CD14-positive monocyte (primary cell): ENCODE results near the gene EGR2. TPM values are rescaled to one million over a fixed set of nuclear protein-coding genes. Genes with fewer than 3 reads are reported as not detected.

Experiments used
- DNase-seq, 3 donors: peaks; one replicate each; pipeline ENCODE4 v3.0.0-alpha.2; 2011 to 2022
- H2AFZ ChIP-seq: 2 replicates; pipeline ENCODE4 v1.6.0; 2012; ENCODE audit warnings: mild to moderate bottlenecking, low read depth, low read length, inconsistent platforms; ENCODE audit not compliant: insufficient read depth, poor library complexity, severe bottlenecking
- H3K27ac ChIP-seq, 2 donors: 1 replicate in 1 of 2; 2 replicates in 1 of 2; pipeline ENCODE4 v1.5.1; 2012 to 2013; ENCODE audit warnings: low read length in 2 of 2, control low read depth in 1 of 2, inconsistent platforms in 1 of 2, low read depth in 1 of 2, mild to moderate bottlenecking in 1 of 2
- H3K27me3 ChIP-seq, 2 donors: one replicate each; pipeline versions ENCODE4 v1.6.0 to v1.6.1; 2011 to 2013; ENCODE audit warnings: low read length in 2 of 2; ENCODE audit not compliant: control insufficient read depth in 2 of 2, insufficient read depth in 2 of 2
- H3K36me3 ChIP-seq, 2 donors: replicated peaks in 1 of 2; 1 replicate in 1 of 2; 2 replicates in 1 of 2; pipeline versions ENCODE4 v1.5.1 to v1.6.1; 2012 to 2013; ENCODE audit warnings: low read length in 2 of 2, control low read depth in 1 of 2, inconsistent platforms in 1 of 2, mild to moderate bottlenecking in 1 of 2; ENCODE audit not compliant: insufficient read depth in 2 of 2, control insufficient read depth in 1 of 2
- H3K4me1 ChIP-seq, 2 donors: 1 replicate in 1 of 2; 2 replicates in 1 of 2; pipeline versions ENCODE4 v1.5.1 to v1.6.1; 2012 to 2013; ENCODE audit warnings: low read length in 2 of 2, control low read depth in 1 of 2, inconsistent platforms in 1 of 2, mild to moderate bottlenecking in 1 of 2, moderate library complexity in 1 of 2; ENCODE audit not compliant: insufficient read depth in 2 of 2, control insufficient read depth in 1 of 2
- H3K4me2 ChIP-seq: replicated peaks from 2 replicates; pipeline ENCODE3; 2012; ENCODE audit warnings: low read length, moderate library complexity, mild to moderate bottlenecking; ENCODE audit not compliant: poor library complexity, severe bottlenecking; ENCODE audit errors: extremely low read depth
- H3K4me3 ChIP-seq, 3 experiments: fragments of 200-600 bp in 1 of 3; sonication (generic) in 1 of 3; replicated peaks in 1 of 3; 1 replicate in 2 of 3; 2 replicates in 1 of 3; pipeline ENCODE4 v1.5.1; 2011 to 2013; ENCODE audit warnings: low read length in 3 of 3, mild to moderate bottlenecking in 3 of 3, control low read depth in 2 of 3, low read depth in 2 of 3, inconsistent platforms in 1 of 3, moderate library complexity in 1 of 3
- H3K79me2 ChIP-seq: 2 replicates; pipeline ENCODE4 v1.6.0; 2012; ENCODE audit warnings: mild to moderate bottlenecking, control low read depth, inconsistent platforms, low read length, moderate library complexity; ENCODE audit not compliant: insufficient read depth
- H3K9ac ChIP-seq: 2 replicates; pipeline ENCODE4 v1.6.0; 2017; ENCODE audit warnings: low read length, mild to moderate bottlenecking; ENCODE audit not compliant: insufficient read depth, poor library complexity, severe bottlenecking
- H3K9me3 ChIP-seq, 2 donors: replicated peaks in 1 of 2; 1 replicate in 1 of 2; 2 replicates in 1 of 2; pipeline versions ENCODE4 v1.5.1 to v1.6.1; 2012 to 2013; ENCODE audit warnings: low read length in 2 of 2, control low read depth in 1 of 2; ENCODE audit not compliant: control insufficient read depth in 1 of 2, insufficient read depth in 1 of 2
- H4K20me1 ChIP-seq: 2 replicates; pipeline ENCODE4 v1.6.0; 2012; ENCODE audit warnings: mild to moderate bottlenecking, low read length, control low read depth, moderate library complexity; ENCODE audit not compliant: insufficient read depth
- H3K27ac Mint-ChIP-seq, 7 donors: one replicate each; pipeline ENCODE4 v1.8.0; 2020; ENCODE audit warnings: mild to moderate bottlenecking in 7 of 7, mixed read lengths in 7 of 7, moderate library complexity in 6 of 7, inconsistent platforms in 2 of 7
- H3K27me3 Mint-ChIP-seq, 3 donors: one replicate each; pipeline ENCODE4 v1.8.0; 2021 to 2022; ENCODE audit warnings: low read depth in 3 of 3, mild to moderate bottlenecking in 3 of 3, mixed read lengths in 3 of 3, moderate library complexity in 3 of 3, inconsistent platforms in 1 of 3
- H3K36me3 Mint-ChIP-seq, 2 donors: one replicate each; pipeline ENCODE4 v1.8.0; 2020; ENCODE audit warnings: mixed read lengths in 2 of 2, inconsistent platforms in 1 of 2, mild to moderate bottlenecking in 1 of 2
- H3K4me1 Mint-ChIP-seq: one replicate; pipeline ENCODE4 v1.8.0; 2020; ENCODE audit warnings: mild to moderate bottlenecking, mixed read lengths
- H3K4me3 Mint-ChIP-seq, 2 donors: one replicate each; pipeline ENCODE4 v1.8.0; 2020; ENCODE audit warnings: mild to moderate bottlenecking in 2 of 2, mixed read lengths in 2 of 2, moderate library complexity in 1 of 2
- H3K9me3 Mint-ChIP-seq, 7 donors: one replicate each; pipeline ENCODE4 v1.8.0; 2020 to 2022; ENCODE audit warnings: mixed read lengths in 7 of 7, mild to moderate bottlenecking in 6 of 7, moderate library complexity in 6 of 7, inconsistent platforms in 2 of 7
- WGBS: methylation state at CpG from one replicate; pipeline ENCODE4 v1.1.5; 2013; ENCODE audit warnings: missing lambda C conversion rate; ENCODE audit not compliant: insufficient coverage; 5-methylcytosine and 5-hydroxymethylcytosine counted together
- intact Hi-C, 2 donors: fragments of 100-400 bp; cut with micrococcal nuclease; formaldehyde crosslinking; loops; one replicate each; pipeline versions ENCODE4 v1.15.0 to v1.15.1; 2023
- polyA plus RNA-seq, 3 donors: library from polyadenylated mRNA; depleted of rRNA in 1 of 3; unstranded in 2 of 3; stranded (reverse) in 1 of 3; fragments of 300-500 nt in 2 of 3; fragments of >200 nt in 1 of 3; fragmentation: Illumina TruSeq in 2 of 3; gene quantifications; 1 replicate in 2 of 3; 2 replicates in 1 of 3; pipeline ENCODE4 v1.2.3, GENCODE V29; 2012 to 2021
- TF ChIP-seq, protein P1 (sequence below): fragments of 200-600 bp; IDR thresholded peaks from one replicate; pipeline ENCODE4 v1.8.0; 2022; ENCODE audit warnings: antibody characterized with exemption, mild to moderate bottlenecking

EGR2 gene
- polyA plus RNA-seq, 3 donors, result 9.9 to 54.9 (median 10.3) TPM

DNA sequence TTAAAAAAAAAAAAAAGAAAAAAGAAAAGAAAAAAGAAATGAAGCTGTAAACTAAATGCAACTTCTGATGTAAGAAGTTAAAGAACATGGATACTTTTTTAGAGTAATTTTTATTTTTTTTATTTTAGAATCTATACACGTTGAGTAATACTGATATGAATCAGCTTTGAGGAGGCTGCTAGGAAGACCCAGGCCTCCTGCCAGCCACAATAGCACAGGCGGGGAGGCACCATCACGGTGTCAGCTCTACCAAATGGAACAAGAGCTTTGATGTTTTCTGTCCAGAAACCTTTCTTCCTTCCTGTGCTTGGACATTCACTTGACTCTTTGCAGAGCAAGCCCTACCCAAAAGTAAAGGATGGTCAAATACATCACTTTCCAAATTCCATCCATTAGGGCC lies 45.3 kb upstream of the EGR2 start:
- Histone ChIP-seq H3K4me3 (no peak overlapping the region), H3K79me2 (no peaks in the 10 kb centered on the region), H3K27ac (no peak overlapping the region), H3K9ac (no peak overlapping the region), H4K20me1 (no peaks in the 10 kb centered on the region), H2AFZ (no peak overlapping the region), H3K9me3 (no peaks in the 10 kb centered on the region), H3K4me2 (no peak overlapping the region), H3K27me3 (no peaks in the 10 kb centered on the region), H3K4me1 (peaks cover 10 to 14% of the 10 kb centered on the region in 2 donors), H3K36me3 (no peaks in the 10 kb centered on the region)
- intact Hi-C loops, result no loop called here
- Mint-ChIP-seq H3K4me3 (no peak overlapping the region), H3K27me3 (peaks cover 0 to 2% (median 1%) of the 10 kb centered on the region in 3 donors), H3K27ac (no peak overlapping the region), H3K4me1 (peaks cover 17% of the 10 kb centered on the region), H3K36me3 (peaks cover 0 to 3% of the 10 kb centered on the region in 2 donors), H3K9me3 (peaks cover 0 to 2% (median 0%) of the 10 kb centered on the region in 7 donors)
- 83% methylated on average over 2 of the region's 3 CpGs for WGBS
- TF ChIP-seq, protein P1, sequence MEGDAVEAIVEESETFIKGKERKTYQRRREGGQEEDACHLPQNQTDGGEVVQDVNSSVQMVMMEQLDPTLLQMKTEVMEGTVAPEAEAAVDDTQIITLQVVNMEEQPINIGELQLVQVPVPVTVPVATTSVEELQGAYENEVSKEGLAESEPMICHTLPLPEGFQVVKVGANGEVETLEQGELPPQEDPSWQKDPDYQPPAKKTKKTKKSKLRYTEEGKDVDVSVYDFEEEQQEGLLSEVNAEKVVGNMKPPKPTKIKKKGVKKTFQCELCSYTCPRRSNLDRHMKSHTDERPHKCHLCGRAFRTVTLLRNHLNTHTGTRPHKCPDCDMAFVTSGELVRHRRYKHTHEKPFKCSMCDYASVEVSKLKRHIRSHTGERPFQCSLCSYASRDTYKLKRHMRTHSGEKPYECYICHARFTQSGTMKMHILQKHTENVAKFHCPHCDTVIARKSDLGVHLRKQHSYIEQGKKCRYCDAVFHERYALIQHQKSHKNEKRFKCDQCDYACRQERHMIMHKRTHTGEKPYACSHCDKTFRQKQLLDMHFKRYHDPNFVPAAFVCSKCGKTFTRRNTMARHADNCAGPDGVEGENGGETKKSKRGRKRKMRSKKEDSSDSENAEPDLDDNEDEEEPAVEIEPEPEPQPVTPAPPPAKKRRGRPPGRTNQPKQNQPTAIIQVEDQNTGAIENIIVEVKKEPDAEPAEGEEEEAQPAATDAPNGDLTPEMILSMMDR, result no peak
- no peak for DNase-seq

DNA sequence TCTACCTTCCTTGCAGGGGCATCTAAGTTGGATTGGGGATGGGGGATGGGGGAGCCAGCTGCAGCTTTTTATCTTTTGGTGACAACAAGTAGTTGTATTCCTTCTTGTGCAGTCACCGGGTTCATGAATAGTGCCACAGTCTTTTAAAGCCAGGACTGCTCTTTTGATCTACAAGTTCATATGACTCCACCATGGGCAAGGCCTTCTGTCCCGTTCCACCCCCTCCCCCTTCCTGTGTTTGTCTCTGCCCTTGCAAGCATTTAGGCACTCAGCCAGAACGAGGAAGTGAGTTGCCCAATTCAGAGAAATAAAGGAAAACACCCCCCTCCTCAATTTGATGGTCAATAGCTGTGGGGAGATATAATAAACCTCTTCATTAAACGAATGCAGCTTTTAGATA lies 44.8 kb upstream of the EGR2 start:
- Histone ChIP-seq H2AFZ (no peak overlapping the region), H3K27ac (no peak overlapping the region), H3K4me1 (peaks cover 10 to 14% of the 10 kb centered on the region in 2 donors), H3K9ac (no peak overlapping the region), H3K79me2 (no peaks in the 10 kb centered on the region), H3K9me3 (no peaks in the 10 kb centered on the region), H3K36me3 (no peaks in the 10 kb centered on the region), H3K27me3 (no peaks in the 10 kb centered on the region), H4K20me1 (no peaks in the 10 kb centered on the region), H3K4me3 (no peak overlapping the region), H3K4me2 (no peak overlapping the region)
- TF ChIP-seq, protein P1, result no peak
- Mint-ChIP-seq H3K27me3 (peaks cover 0 to 2% (median 1%) of the 10 kb centered on the region in 3 donors), H3K4me3 (no peak overlapping the region), H3K4me1 (peaks cover 17% of the 10 kb centered on the region), H3K9me3 (peaks cover 0 to 2% (median 0%) of the 10 kb centered on the region in 7 donors), H3K36me3 (peaks cover 0 to 3% of the 10 kb centered on the region in 2 donors), H3K27ac (peak overlapping the region in 3 of 7 donors; percentile 20 to 63 (median 50))
- intact Hi-C loops, result no loop called here
- peak in 1 of 3 donors; percentile 26 for DNase-seq
- WGBS, result 10% methylated on average over 2 of the region's 4 CpGs
